BLaER1 (cell line): ENCODE data around the gene TIMM50.
A peak's percentile ranks its signal among the peaks of the same experiment; 100 is the strongest.
"Not testable (repeated sequence)": the region's sequence is repeated elsewhere in the genome, so short reads cannot be mapped to it uniquely, and the experiment has no call there.

ENCODE experiments used
- H3K27ac ChIP-seq: shearing (Covaris generic); formaldehyde crosslinking; 2 replicates; pipeline ENCODE4 v1.8.1; 2022
- H3K27me3 ChIP-seq: shearing (Covaris generic); formaldehyde crosslinking; 2 replicates; pipeline ENCODE4 v1.8.1; 2022
- H3K36me3 ChIP-seq: shearing (Covaris generic); formaldehyde crosslinking; 2 replicates; pipeline ENCODE4 v1.8.1; 2022
- H3K4me1 ChIP-seq: shearing (Covaris generic); formaldehyde crosslinking; 2 replicates; pipeline ENCODE4 v1.8.1; 2022
- H3K4me2 ChIP-seq: shearing (Covaris generic); formaldehyde crosslinking; 2 replicates; pipeline ENCODE4 v1.8.1; 2022
- H3K4me3 ChIP-seq: shearing (Covaris generic); formaldehyde crosslinking; 2 replicates; pipeline ENCODE4 v1.8.1; 2022
- H3K9ac ChIP-seq: shearing (Covaris generic); formaldehyde crosslinking; 2 replicates; pipeline ENCODE4 v1.8.1; 2022
- H3K9me3 ChIP-seq: shearing (Covaris generic); formaldehyde crosslinking; 2 replicates; pipeline ENCODE4 v1.8.1; 2022
- H4K20me1 ChIP-seq: shearing (Covaris generic); formaldehyde crosslinking; 2 replicates; pipeline ENCODE4 v1.8.1; 2022
- Cebpa-rat ChIP-seq: shearing (Covaris generic); IDR thresholded peaks from 2 replicates; pipeline ENCODE4 v1.8.1; 2022

The TIMM50 gene

GRCh38 chr19:39469567-39469966 is 11.1 kb upstream of the TIMM50 start:
- peaks cover 48% of the 10 kb centered on the region for H3K4me1 ChIP-seq
- H3K27ac ChIP-seq = peak overlapping the region; percentile 66; the same call in 1 of the 2 replicates
- H3K4me3 ChIP-seq = no peak overlapping the region
- H3K9me3 ChIP-seq = no peaks in the 10 kb centered on the region
- H3K27me3 ChIP-seq = no peaks in the 10 kb centered on the region
- TF ChIP-seq Cebpa-rat = no peak
- no peak overlapping the region for H3K4me2 ChIP-seq
- H3K36me3 ChIP-seq = peaks cover 100% of the 10 kb centered on the region
- 0 out of 2 replicates have a peak overlapping the region, but pooled peaks have one; percentile 24 for H3K9ac ChIP-seq
- peaks cover 55% of the 10 kb centered on the region for H4K20me1 ChIP-seq

- no peak overlapping the region for H3K4me2 ChIP-seq
- H3K27ac ChIP-seq = no peak overlapping the region
- H3K4me1 ChIP-seq = peaks cover 36% of the 10 kb centered on the region
- peaks cover 100% of the 10 kb centered on the region for H3K36me3 ChIP-seq
- no peaks in the 10 kb centered on the region for H3K27me3 ChIP-seq
- H3K9ac ChIP-seq = peak overlapping the region; percentile 34; the same call in 1 of the 2 replicates
- no peaks in the 10 kb centered on the region for H3K9me3 ChIP-seq
- TF ChIP-seq Cebpa-rat = no peak
- H4K20me1 ChIP-seq = peaks cover 44% of the 10 kb centered on the region
- no peak overlapping the region for H3K4me3 ChIP-seq
Measured at GRCh38 chr19:39470724-39471339, 9.8 kb upstream of the TIMM50 start.

GRCh38 chr19:39471756-39472536 is 8.7 kb upstream of the TIMM50 start:
- H4K20me1 ChIP-seq = peaks cover 38% of the 10 kb centered on the region
- H3K4me1 ChIP-seq = peaks cover 30% of the 10 kb centered on the region
- no peaks in the 10 kb centered on the region for H3K9me3 ChIP-seq
- peak overlapping the region; percentile 34; the same call in 1 of the 2 replicates for H3K9ac ChIP-seq
- H3K36me3 ChIP-seq = peaks cover 100% of the 10 kb centered on the region
- no peaks in the 10 kb centered on the region for H3K27me3 ChIP-seq
- no peak overlapping the region for H3K27ac ChIP-seq
- no peak for TF ChIP-seq Cebpa-rat
- no peak overlapping the region for H3K4me3 ChIP-seq
- H3K4me2 ChIP-seq = no peak overlapping the region

- Histone ChIP-seq H3K4me3 (no peak overlapping the region), H3K9ac (no peak overlapping the region), H3K4me2 (no peak overlapping the region), H3K4me1 (peaks cover 25% of the 10 kb centered on the region), H4K20me1 (peaks cover 38% of the 10 kb centered on the region), H3K27me3 (no peaks in the 10 kb centered on the region), H3K9me3 (no peaks in the 10 kb centered on the region), H3K27ac (no peak overlapping the region), H3K36me3 (peaks cover 100% of the 10 kb centered on the region)
- TF ChIP-seq Cebpa-rat = no peak
Measured at GRCh38 chr19:39472746-39473442, 7.7 kb upstream of the TIMM50 start.

- Histone ChIP-seq H3K27me3 (no peaks in the 10 kb centered on the region), H4K20me1 (peaks cover 38% of the 10 kb centered on the region), H3K9ac (no peak overlapping the region), H3K4me1 (peaks cover 19% of the 10 kb centered on the region), H3K9me3 (no peaks in the 10 kb centered on the region), H3K36me3 (peaks cover 96% of the 10 kb centered on the region), H3K27ac (no peak overlapping the region), H3K4me3 (no peak overlapping the region), H3K4me2 (no peak overlapping the region)
- no peak for TF ChIP-seq Cebpa-rat
Measured at GRCh38 chr19:39473443-39473960, 7.1 kb upstream of the TIMM50 start.

GRCh38 chr19:39474139-39474620 is 6.5 kb upstream of the TIMM50 start:
- Histone ChIP-seq H3K9me3 (no peaks in the 10 kb centered on the region), H3K27ac (no peak overlapping the region), H3K4me3 (no peak overlapping the region), H3K4me1 (peaks cover 12% of the 10 kb centered on the region), H3K4me2 (no peak overlapping the region), H3K9ac (no peak overlapping the region), H4K20me1 (peaks cover 38% of the 10 kb centered on the region), H3K36me3 (peaks cover 89% of the 10 kb centered on the region), H3K27me3 (no peaks in the 10 kb centered on the region)
- TF ChIP-seq Cebpa-rat = no peak

GRCh38 chr19:39475748-39476147 is 4.9 kb upstream of the TIMM50 start:
- H3K4me2 ChIP-seq = no peak overlapping the region
- H3K27ac ChIP-seq = no peak overlapping the region
- peaks cover 38% of the 10 kb centered on the region for H4K20me1 ChIP-seq
- H3K9me3 ChIP-seq = no peaks in the 10 kb centered on the region
- no peak overlapping the region for H3K9ac ChIP-seq
- H3K4me1 ChIP-seq = peaks cover 19% of the 10 kb centered on the region
- H3K36me3 ChIP-seq = peaks cover 73% of the 10 kb centered on the region
- no peak for TF ChIP-seq Cebpa-rat
- no peak overlapping the region for H3K4me3 ChIP-seq
- no peaks in the 10 kb centered on the region for H3K27me3 ChIP-seq

- not testable (repeated sequence) for H3K9me3 ChIP-seq, H3K27me3 ChIP-seq, H3K27ac ChIP-seq, H3K4me3 ChIP-seq
- peaks cover 24% of the 10 kb centered on the region for H4K20me1 ChIP-seq
- H3K4me1 ChIP-seq = peaks cover 21% of the 10 kb centered on the region
- H3K9ac ChIP-seq = 0 out of 2 replicates have a peak overlapping the region, but pooled peaks have one; percentile 93
- H3K4me2 ChIP-seq = peak overlapping the region; percentile 87
- H3K36me3 ChIP-seq = peaks cover 54% of the 10 kb centered on the region
Measured at GRCh38 chr19:39479319-39479801, 1.3 kb upstream of the TIMM50 start.

GRCh38 chr19:39479916-39480315 is 722 bp upstream of the TIMM50 start:
- Histone ChIP-seq H3K36me3 (peaks cover 54% of the 10 kb centered on the region), H3K4me1 (peaks cover 21% of the 10 kb centered on the region), H3K9me3 (no peaks in the 10 kb centered on the region), H3K27me3 (no peaks in the 10 kb centered on the region), H3K4me2 (peak overlapping the region; percentile 87), H3K4me3 (peak overlapping the region; percentile 91), H3K9ac (peak overlapping the region; percentile 93), H3K27ac (peak overlapping the region; percentile 91), H4K20me1 (peaks cover 19% of the 10 kb centered on the region)
- no peak for TF ChIP-seq Cebpa-rat
